CD14-positive monocyte (primary cell): ENCODE measurements around the gene KCNMA1. TPM values are rescaled to one million over a fixed set of nuclear protein-coding genes. Genes with fewer than 3 reads are reported as not detected.

Experiments used
- DNase-seq, 3 donors: peaks; one replicate each; pipeline ENCODE4 v3.0.0-alpha.2; 2011 to 2022
- H2AFZ ChIP-seq: 2 replicates; pipeline ENCODE4 v1.6.0; 2012; ENCODE audit warnings: mild to moderate bottlenecking, low read depth, low read length, inconsistent platforms; ENCODE audit not compliant: insufficient read depth, poor library complexity, severe bottlenecking
- H3K27ac ChIP-seq, 2 donors: 1 replicate in 1 of 2; 2 replicates in 1 of 2; pipeline ENCODE4 v1.5.1; 2012 to 2013; ENCODE audit warnings: low read length in 2 of 2, control low read depth in 1 of 2, inconsistent platforms in 1 of 2, low read depth in 1 of 2, mild to moderate bottlenecking in 1 of 2
- H3K27me3 ChIP-seq, 2 donors: one replicate each; pipeline versions ENCODE4 v1.6.0 to v1.6.1; 2011 to 2013; ENCODE audit warnings: low read length in 2 of 2; ENCODE audit not compliant: control insufficient read depth in 2 of 2, insufficient read depth in 2 of 2
- H3K36me3 ChIP-seq, 2 donors: replicated peaks in 1 of 2; 1 replicate in 1 of 2; 2 replicates in 1 of 2; pipeline versions ENCODE4 v1.5.1 to v1.6.1; 2012 to 2013; ENCODE audit warnings: low read length in 2 of 2, control low read depth in 1 of 2, inconsistent platforms in 1 of 2, mild to moderate bottlenecking in 1 of 2; ENCODE audit not compliant: insufficient read depth in 2 of 2, control insufficient read depth in 1 of 2
- H3K4me1 ChIP-seq, 2 donors: 1 replicate in 1 of 2; 2 replicates in 1 of 2; pipeline versions ENCODE4 v1.5.1 to v1.6.1; 2012 to 2013; ENCODE audit warnings: low read length in 2 of 2, control low read depth in 1 of 2, inconsistent platforms in 1 of 2, mild to moderate bottlenecking in 1 of 2, moderate library complexity in 1 of 2; ENCODE audit not compliant: insufficient read depth in 2 of 2, control insufficient read depth in 1 of 2
- H3K4me2 ChIP-seq: replicated peaks from 2 replicates; pipeline ENCODE3; 2012; ENCODE audit warnings: low read length, moderate library complexity, mild to moderate bottlenecking; ENCODE audit not compliant: poor library complexity, severe bottlenecking; ENCODE audit errors: extremely low read depth
- H3K4me3 ChIP-seq, 3 experiments: fragments of 200-600 bp in 1 of 3; sonication (generic) in 1 of 3; replicated peaks in 1 of 3; 1 replicate in 2 of 3; 2 replicates in 1 of 3; pipeline ENCODE4 v1.5.1; 2011 to 2013; ENCODE audit warnings: low read length in 3 of 3, mild to moderate bottlenecking in 3 of 3, control low read depth in 2 of 3, low read depth in 2 of 3, inconsistent platforms in 1 of 3, moderate library complexity in 1 of 3
- H3K79me2 ChIP-seq: 2 replicates; pipeline ENCODE4 v1.6.0; 2012; ENCODE audit warnings: mild to moderate bottlenecking, control low read depth, inconsistent platforms, low read length, moderate library complexity; ENCODE audit not compliant: insufficient read depth
- H3K9ac ChIP-seq: 2 replicates; pipeline ENCODE4 v1.6.0; 2017; ENCODE audit warnings: low read length, mild to moderate bottlenecking; ENCODE audit not compliant: insufficient read depth, poor library complexity, severe bottlenecking
- H3K9me3 ChIP-seq, 2 donors: replicated peaks in 1 of 2; 1 replicate in 1 of 2; 2 replicates in 1 of 2; pipeline versions ENCODE4 v1.5.1 to v1.6.1; 2012 to 2013; ENCODE audit warnings: low read length in 2 of 2, control low read depth in 1 of 2; ENCODE audit not compliant: control insufficient read depth in 1 of 2, insufficient read depth in 1 of 2
- H4K20me1 ChIP-seq: 2 replicates; pipeline ENCODE4 v1.6.0; 2012; ENCODE audit warnings: mild to moderate bottlenecking, low read length, control low read depth, moderate library complexity; ENCODE audit not compliant: insufficient read depth
- H3K27ac Mint-ChIP-seq, 7 donors: one replicate each; pipeline ENCODE4 v1.8.0; 2020; ENCODE audit warnings: mild to moderate bottlenecking in 7 of 7, mixed read lengths in 7 of 7, moderate library complexity in 6 of 7, inconsistent platforms in 2 of 7
- H3K27me3 Mint-ChIP-seq, 3 donors: one replicate each; pipeline ENCODE4 v1.8.0; 2021 to 2022; ENCODE audit warnings: low read depth in 3 of 3, mild to moderate bottlenecking in 3 of 3, mixed read lengths in 3 of 3, moderate library complexity in 3 of 3, inconsistent platforms in 1 of 3
- H3K36me3 Mint-ChIP-seq, 2 donors: one replicate each; pipeline ENCODE4 v1.8.0; 2020; ENCODE audit warnings: mixed read lengths in 2 of 2, inconsistent platforms in 1 of 2, mild to moderate bottlenecking in 1 of 2
- H3K4me1 Mint-ChIP-seq: one replicate; pipeline ENCODE4 v1.8.0; 2020; ENCODE audit warnings: mild to moderate bottlenecking, mixed read lengths
- H3K4me3 Mint-ChIP-seq, 2 donors: one replicate each; pipeline ENCODE4 v1.8.0; 2020; ENCODE audit warnings: mild to moderate bottlenecking in 2 of 2, mixed read lengths in 2 of 2, moderate library complexity in 1 of 2
- H3K9me3 Mint-ChIP-seq, 7 donors: one replicate each; pipeline ENCODE4 v1.8.0; 2020 to 2022; ENCODE audit warnings: mixed read lengths in 7 of 7, mild to moderate bottlenecking in 6 of 7, moderate library complexity in 6 of 7, inconsistent platforms in 2 of 7
- CTCF ChIP-seq: fragments of 200-600 bp; IDR thresholded peaks from one replicate; pipeline ENCODE4 v1.8.0; 2022; ENCODE audit warnings: antibody characterized with exemption, mild to moderate bottlenecking
- WGBS: methylation state at CpG from one replicate; pipeline ENCODE4 v1.1.5; 2013; ENCODE audit warnings: missing lambda C conversion rate; ENCODE audit not compliant: insufficient coverage; 5-methylcytosine and 5-hydroxymethylcytosine counted together
- intact Hi-C, 2 donors: fragments of 100-400 bp; cut with micrococcal nuclease; formaldehyde crosslinking; loops; one replicate each; pipeline versions ENCODE4 v1.15.0 to v1.15.1; 2023
- polyA plus RNA-seq, 3 donors: library from polyadenylated mRNA; depleted of rRNA in 1 of 3; unstranded in 2 of 3; stranded (reverse) in 1 of 3; fragments of 300-500 nt in 2 of 3; fragments of >200 nt in 1 of 3; fragmentation: Illumina TruSeq in 2 of 3; gene quantifications; 1 replicate in 2 of 3; 2 replicates in 1 of 3; pipeline ENCODE4 v1.2.3, GENCODE V29; 2012 to 2021

The KCNMA1 gene
- polyA plus RNA-seq, 3 donors: 0.11 to 1.0 TPM; not detected in 1

GRCh38 chr10:77421591-77421990 lies 216.0 kb downstream of the KCNMA1 start:
- 98% methylated on average over 4 of the region's 4 CpGs for WGBS
- Histone ChIP-seq H3K36me3 (no peaks in the 10 kb centered on the region), H3K4me1 (no peaks in the 10 kb centered on the region), H3K27me3 (peaks cover 0 to 4% of the 10 kb centered on the region in 2 donors), H2AFZ (no peak overlapping the region), H3K4me2 (no peak overlapping the region), H3K79me2 (no peaks in the 10 kb centered on the region), H3K9me3 (no peaks in the 10 kb centered on the region), H3K4me3 (no peak overlapping the region), H3K9ac (no peak overlapping the region), H3K27ac (no peak overlapping the region), H4K20me1 (no peaks in the 10 kb centered on the region)
- Mint-ChIP-seq H3K4me1 (no peaks in the 10 kb centered on the region), H3K4me3 (no peak overlapping the region), H3K27ac (no peak overlapping the region), H3K27me3 (peaks cover 5 to 8% (median 6%) of the 10 kb centered on the region in 3 donors), H3K9me3 (no peaks in the 10 kb centered on the region), H3K36me3 (no peaks in the 10 kb centered on the region)
- DNase-seq: no peak
- TF ChIP-seq CTCF: no peak
- intact Hi-C loops: no loop called here

- H3K4me3 ChIP-seq: no peak overlapping the region
- Mint-ChIP-seq H3K4me1 (no peaks in the 10 kb centered on the region), H3K27ac (no peak overlapping the region), H3K36me3 (no peaks in the 10 kb centered on the region), H3K4me3 (no peak overlapping the region), H3K27me3 (peaks cover 6 to 9% (median 8%) of the 10 kb centered on the region in 3 donors), H3K9me3 (no peaks in the 10 kb centered on the region)
- WGBS: 88% methylated on average over 2 of the region's 2 CpGs
- TF ChIP-seq CTCF: no peak
- H3K9me3 ChIP-seq: no peaks in the 10 kb centered on the region
- H3K27ac ChIP-seq: no peak overlapping the region
- no peak overlapping the region for H3K4me2 ChIP-seq
- no peak overlapping the region for H3K9ac ChIP-seq
- DNase-seq: no peak
- no peaks in the 10 kb centered on the region for H4K20me1 ChIP-seq
- intact Hi-C loops: no loop called here
- no peaks in the 10 kb centered on the region for H3K4me1 ChIP-seq
- H3K79me2 ChIP-seq: no peaks in the 10 kb centered on the region
- peaks cover 0 to 4% of the 10 kb centered on the region in 2 donors for H3K27me3 ChIP-seq
- no peak overlapping the region for H2AFZ ChIP-seq
- H3K36me3 ChIP-seq: no peaks in the 10 kb centered on the region
Measured at GRCh38 chr10:77420947-77421523, 216.6 kb downstream of the KCNMA1 start.
